Measurements from ENCODE around the gene ARL8B.
"Not testable (repeated sequence)": the region's sequence is repeated elsewhere in the genome, so short reads cannot be mapped to it uniquely, and the experiment has no call there.

Gene ARL8B

GRCh38 chr3:5112043-5112442 is 10.0 kb upstream of the ARL8B start:
- DNase-seq (no peak), ATAC-seq (peak; percentile 55)

- DNase-seq, ATAC-seq: not testable (repeated sequence)
These were observed 8.4 kb upstream of the ARL8B start for GRCh38 chr3:5113726-5114125.

GRCh38 chr3:5115506-5116162 is 6.5 kb upstream of the ARL8B start:
- ATAC-seq, result no peak

GRCh38 chr3:5116538-5116937 is 5.6 kb upstream of the ARL8B start:
- no peak for DNase-seq
- no peak for ATAC-seq

More at GRCh38 chr3:5115506-5116162, 6.5 kb upstream of the ARL8B start:
- no peak for DNase-seq

GRCh38 chr3:5120446-5120845 is 1.6 kb upstream of the ARL8B start:
- DNase-seq, result no peak
- ATAC-seq, result no peak

GRCh38 chr3:5122741-5123706 is 932 bp downstream of the ARL8B start:
- ATAC-seq, result peak; percentile 21
- DNase-seq, result peak; percentile 47

- ATAC-seq (no peak), DNase-seq (no peak)
These were observed 1.8 kb downstream of the ARL8B start for GRCh38 chr3:5123937-5124336.

- ATAC-seq, result no peak
- DNase-seq, result no peak
These were observed 4.5 kb downstream of the ARL8B start for GRCh38 chr3:5126586-5126985.

GRCh38 chr3:5128849-5129248 is 6.8 kb downstream of the ARL8B start:
- ATAC-seq, result no peak
- DNase-seq, result no peak

GRCh38 chr3:5133239-5134018 is 11.3 kb downstream of the ARL8B start:
- no peak for ATAC-seq
- no peak for DNase-seq

GRCh38 chr3:5134019-5134391 is 11.9 kb downstream of the ARL8B start:
- DNase-seq (no peak), ATAC-seq (no peak)

- ATAC-seq (no peak), DNase-seq (no peak)
These were observed 12.4 kb downstream of the ARL8B start for GRCh38 chr3:5134499-5134898.

- DNase-seq, result no peak
- peak; percentile 78 for ATAC-seq
These were observed 14.3 kb downstream of the ARL8B start for GRCh38 chr3:5136211-5136918.

- DNase-seq (no peak), ATAC-seq (no peak)
These were observed 14.9 kb downstream of the ARL8B start for GRCh38 chr3:5136919-5137429.

GRCh38 chr3:5138214-5138981 is 16.3 kb downstream of the ARL8B start:
- ATAC-seq, result no peak
- DNase-seq, result no peak

GRCh38 chr3:5140230-5140621 is 18.1 kb downstream of the ARL8B start:
- DNase-seq (no peak), ATAC-seq (peak; percentile 55)

- no peak for DNase-seq
- no peak for ATAC-seq
These were observed 18.7 kb downstream of the ARL8B start for GRCh38 chr3:5140839-5141238.

- DNase-seq, result no peak
- ATAC-seq, result no peak
These were observed 19.7 kb downstream of the ARL8B start for GRCh38 chr3:5141760-5142159.

- ATAC-seq (peak; percentile 7), DNase-seq (no peak)
These were observed 21.4 kb downstream of the ARL8B start for GRCh38 chr3:5143464-5143863.

GRCh38 chr3:5144316-5144994 is 22.4 kb downstream of the ARL8B start:
- ATAC-seq (no peak), DNase-seq (no peak)
